HL-60/S4 treated with retinoic acid at 250 ng/mL for 4 days and 3 days (cell line): ENCODE data around the gene ZFHX2.

Experiments used
- in situ Hi-C: fragments of 300-500 bp; cut with MboI; formaldehyde crosslinking; loops from 2 replicates; pipeline ENCODE4 v1.7.0; 2022; ENCODE audit warnings: low sequenced_read_pairs

The ZFHX2 gene

GRCh38 chr14:23481979-23482822, 69.4 kb downstream of the ZFHX2 start:
- in situ Hi-C loops, result loop anchor here (10.0 kb wide), 1 partner anchor 73 kb away; the partner anchor contains the start of genes THTPA and ZFHX2

DNA sequence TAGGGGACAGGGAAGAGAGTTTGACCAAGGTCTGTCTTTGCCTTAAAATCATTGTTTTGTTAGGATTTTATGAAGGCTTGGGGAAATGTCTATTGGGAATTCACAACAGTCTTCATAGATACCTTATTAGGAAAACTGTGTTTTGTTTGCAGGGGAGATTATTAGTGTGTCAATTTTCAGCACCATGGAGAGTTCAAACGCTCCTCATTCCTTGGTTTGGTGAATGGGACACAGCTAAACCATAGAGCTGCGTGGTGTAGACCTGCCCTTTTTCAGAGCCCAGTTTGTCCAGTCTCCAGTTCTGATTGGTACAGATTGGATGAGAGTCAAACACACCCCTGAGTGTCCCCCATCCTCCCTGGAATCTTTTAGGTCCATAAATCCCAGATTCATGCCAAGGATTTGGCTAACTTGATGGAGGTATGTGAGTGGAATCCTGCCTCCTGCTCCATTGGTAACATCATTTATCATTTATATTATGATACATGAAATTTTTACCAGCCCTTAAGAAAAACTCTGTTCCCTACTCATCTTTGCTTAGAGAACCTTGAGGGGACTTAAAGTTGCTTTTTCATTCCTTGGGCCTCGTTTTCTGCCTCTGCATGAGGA, 70.1 kb downstream of the ZFHX2 start:
- in situ Hi-C loops, result loop anchor here (10.0 kb wide), 1 partner anchor 73 kb away; the partner anchor contains the start of genes THTPA and ZFHX2

DNA sequence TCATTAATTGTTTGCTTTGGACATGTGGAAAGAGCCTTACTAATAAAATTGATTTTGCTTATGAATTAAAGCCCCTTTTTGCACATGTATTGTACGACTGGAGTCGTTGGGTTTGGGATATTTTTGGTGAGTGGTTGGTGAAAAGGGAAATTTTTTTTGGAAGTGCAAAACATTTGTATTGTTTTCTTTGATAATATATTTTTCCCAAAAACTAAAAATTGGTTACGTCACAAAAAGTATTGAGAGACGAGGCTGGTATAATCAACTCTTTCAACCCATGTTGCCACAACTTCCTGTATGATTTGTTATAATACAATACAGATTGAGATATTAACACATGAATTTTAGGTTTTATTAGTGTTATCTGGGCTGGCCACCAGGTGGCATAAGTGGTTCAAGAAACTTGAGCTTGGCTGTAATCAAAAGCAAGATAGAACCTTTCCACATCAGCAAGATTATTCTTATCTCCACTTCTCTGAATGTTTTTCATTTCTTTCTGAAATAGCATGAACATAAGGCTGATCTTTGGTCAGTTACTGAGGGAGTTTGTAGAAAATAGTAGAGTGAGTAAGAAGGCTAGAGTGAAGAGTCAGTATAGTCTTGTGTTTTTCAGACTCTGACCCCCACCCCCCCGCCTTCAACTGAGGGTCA, 73.3 kb downstream of the ZFHX2 start:
- in situ Hi-C loops, result no loop called here

DNA sequence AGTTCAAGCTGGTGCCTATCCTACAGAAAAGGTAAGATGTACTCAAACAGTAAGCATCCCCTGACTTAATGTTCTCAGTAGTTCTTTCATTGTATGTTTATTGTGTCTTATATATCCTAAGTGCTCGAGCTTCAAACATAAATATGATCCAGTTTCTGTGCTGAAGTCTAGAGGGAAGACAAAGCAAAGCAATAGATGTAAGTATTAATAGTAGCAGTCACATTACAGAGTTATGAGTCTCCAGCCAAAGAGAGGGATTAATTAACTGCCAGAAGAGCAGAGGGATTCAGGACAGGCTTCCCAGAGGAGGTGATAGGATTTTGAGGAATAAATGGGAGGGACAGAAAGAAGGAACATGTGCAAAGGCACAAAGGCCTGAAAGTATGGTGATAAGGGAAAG, 80.6 kb downstream of the ZFHX2 start:
- in situ Hi-C loops, result no loop called here
